BJ (cell line): ENCODE results near the gene CPLX1. TPM values are rescaled to one million over a fixed set of nuclear protein-coding genes. Genes with fewer than 3 reads are reported as not detected.

Experiments used
- CTCF ChIA-PET: fragments of 350-600 bp; formaldehyde crosslinking; extraction: SDS; loops from one replicate; lab custom pipeline; 2021; ENCODE audit warnings: antibody characterized with exemption, inconsistent platforms; lab: Yijun Ruan, JAX
- POLR2A ChIA-PET: fragments of 300-600 bp; sonication (Branson Sonifier 250); formaldehyde crosslinking; extraction: SDS; loops from one replicate; lab custom pipeline; 2021; ENCODE audit warnings: antibody characterized with exemption; lab: Charles Lee
- DNase-seq: peaks from one replicate; pipeline ENCODE4 v3.0.0-alpha.2; 2011; ENCODE audit warnings: low read depth
- H3K27me3 ChIP-seq: 2 replicates; pipeline ENCODE4 v1.6.0; 2011; ENCODE audit warnings: low read length; ENCODE audit not compliant: control insufficient read depth, insufficient read depth
- H3K36me3 ChIP-seq: 2 replicates; pipeline ENCODE4 v1.5.1; 2011; ENCODE audit warnings: low read length; ENCODE audit not compliant: control insufficient read depth, insufficient read depth
- H3K4me3 ChIP-seq: 2 replicates; pipeline ENCODE4 v1.5.1; 2011; ENCODE audit warnings: low read depth, mild to moderate bottlenecking, control low read depth, low read length
- CTCF ChIP-seq: IDR thresholded peaks from 2 replicates; pipeline ENCODE4 v1.5.1; 2011; ENCODE audit warnings: low read depth, mild to moderate bottlenecking, control low read depth, inconsistent platforms, low read length, moderate library complexity; ENCODE audit not compliant: insufficient read depth
- polyA plus RNA-seq: library from polyadenylated mRNA; depleted of rRNA; stranded (reverse); fragments of >200 nt; gene quantifications from 2 replicates; pipeline ENCODE4 v1.2.3, GENCODE V29; 2011

The CPLX1 gene
- polyA plus RNA-seq, 1 experiment, result 0.15 TPM

- Histone ChIP-seq H3K27me3 (no peaks in the 10 kb centered on the region), H3K4me3 (no peak overlapping the region), H3K36me3 (peaks cover 4% of the 10 kb centered on the region; the same call in 1 of the 2 replicates)
- no peak for DNase-seq
- CTCF ChIA-PET, result interaction anchor here (0.8 to 1.5 kb wide), 2 partner anchors 14 to 16 kb away, joined by 3 read pairs; no protein-coding TSS in a partner anchor
- TF ChIP-seq CTCF, result no peak
- POLR2A ChIA-PET, result interaction anchor here (0.7 kb wide), 1 partner anchor 49 kb away, joined by 4 read pairs; no protein-coding TSS in a partner anchor
Measured at GRCh38 chr4:844752-845232, 18.9 kb upstream of the CPLX1 start.

GRCh38 chr4:839675-840443, 13.9 kb upstream of the CPLX1 start:
- DNase-seq, result no peak
- H3K4me3 ChIP-seq, result no peak overlapping the region
- H3K27me3 ChIP-seq, result no peaks in the 10 kb centered on the region
- H3K36me3 ChIP-seq, result no peaks in the 10 kb centered on the region
- TF ChIP-seq CTCF, result no peak
- CTCF ChIA-PET, result no interaction called here
- POLR2A ChIA-PET, result no interaction called here

- Histone ChIP-seq H3K36me3 (no peaks in the 10 kb centered on the region), H3K27me3 (no peaks in the 10 kb centered on the region), H3K4me3 (no peak overlapping the region)
- DNase-seq, result no peak
- CTCF ChIA-PET, result interaction anchor here (0.7 kb wide), 1 partner anchor 21 kb away, joined by 4 read pairs; no protein-coding TSS in a partner anchor
- POLR2A ChIA-PET, result no interaction called here
- no peak for TF ChIP-seq CTCF
Measured at GRCh38 chr4:837772-838171, 11.8 kb upstream of the CPLX1 start.

GRCh38 chr4:836750-837301, 10.9 kb upstream of the CPLX1 start:
- ChIA-PET CTCF (no interaction called here), POLR2A (no interaction called here)
- H3K27me3 ChIP-seq, result no peaks in the 10 kb centered on the region
- no peak overlapping the region for H3K4me3 ChIP-seq
- H3K36me3 ChIP-seq, result no peaks in the 10 kb centered on the region
- DNase-seq, result no peak
- no peak for TF ChIP-seq CTCF

- Histone ChIP-seq H3K36me3 (no peaks in the 10 kb centered on the region), H3K27me3 (no peaks in the 10 kb centered on the region), H3K4me3 (no peak overlapping the region)
- ChIA-PET POLR2A (no interaction called here), CTCF (no interaction called here)
- DNase-seq, result no peak
- no peak for TF ChIP-seq CTCF
Measured at GRCh38 chr4:836003-836511, 10.1 kb upstream of the CPLX1 start.
